HG03139 (cell line): Measurements from ENCODE around the gene COL4A2.
A peak's percentile ranks its signal among the peaks of the same experiment; 100 is the strongest.
"Not testable (repeated sequence)": the region's sequence is repeated elsewhere in the genome, so short reads cannot be mapped to it uniquely, and the experiment has no call there.

Experiments used
- ATAC-seq: cut with Tn5 transposase; IDR thresholded peaks from one replicate; pipeline ENCODE4 v1.9.1; 2021; ENCODE audit not compliant: unreplicated experiment

The COL4A2 gene

GRCh38 chr13:110374431-110375370, 67.6 kb downstream of the COL4A2 start:
- ATAC-seq: no peak

DNA sequence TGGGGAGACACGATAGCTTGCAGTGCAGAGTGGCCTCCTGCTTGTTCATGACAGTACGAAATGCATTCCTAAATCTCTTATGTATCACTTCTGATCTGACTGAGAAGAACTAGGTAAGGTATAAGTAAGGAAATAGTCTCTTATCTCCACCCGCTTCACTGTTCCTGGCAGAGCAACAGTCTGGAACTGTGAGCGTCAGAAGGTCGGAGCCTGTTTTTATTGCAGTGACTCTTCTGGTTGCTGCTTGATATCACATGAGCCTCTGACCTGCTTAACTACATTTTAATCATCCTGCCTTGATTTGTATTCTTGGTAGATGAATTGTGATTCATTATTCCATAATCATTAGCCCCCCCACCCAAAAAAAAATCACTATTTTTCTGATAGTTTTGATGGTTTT, 69.0 kb downstream of the COL4A2 start:
- ATAC-seq: no peak

DNA sequence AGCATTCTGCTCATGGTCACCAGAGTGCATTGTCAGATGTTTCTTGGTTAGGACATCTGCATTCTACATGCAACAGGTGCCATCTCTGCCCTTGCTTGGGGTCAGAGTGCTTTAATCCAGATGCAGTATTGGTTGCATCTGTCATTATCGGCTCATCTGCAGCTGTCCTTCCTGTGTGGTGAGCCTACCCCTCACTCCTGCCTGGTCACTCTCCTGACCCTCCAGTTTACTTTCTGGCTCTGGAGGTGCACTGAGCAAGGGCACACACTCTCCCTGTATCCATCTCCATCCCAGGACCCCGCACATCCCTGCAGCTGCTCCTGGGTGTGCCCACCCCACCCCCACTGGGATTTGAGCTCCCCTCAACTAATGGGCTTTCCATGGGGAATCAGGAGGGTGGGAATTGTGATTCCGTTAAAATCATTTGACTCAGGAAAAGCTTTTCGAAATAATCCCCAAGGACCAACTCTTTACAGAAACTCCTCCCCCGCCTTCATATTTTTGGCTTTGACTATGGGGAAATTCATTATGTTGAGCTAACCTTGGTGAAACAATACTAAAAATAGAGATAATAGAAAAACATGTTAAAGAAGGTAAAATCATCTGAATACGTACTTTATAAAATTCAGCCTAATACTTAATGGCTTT, 70.2 kb downstream of the COL4A2 start:
- ATAC-seq: no peak

DNA sequence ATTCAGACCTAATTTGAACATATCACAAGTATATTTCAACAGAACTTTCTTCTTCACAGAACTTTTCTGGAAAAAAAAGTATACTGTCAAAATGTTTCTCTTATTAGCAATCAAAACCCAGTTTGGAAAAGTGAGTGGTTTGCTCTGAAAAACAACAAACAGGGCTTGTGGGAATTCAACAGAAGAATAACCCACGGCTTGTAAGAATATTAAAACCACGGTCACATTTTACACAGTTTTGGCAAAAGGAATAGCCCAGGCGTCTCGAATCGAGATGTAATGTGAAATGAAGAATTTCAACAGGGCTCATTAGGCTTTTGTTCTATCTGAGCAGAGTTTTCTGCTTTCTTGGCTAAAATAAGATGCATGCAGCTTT, 70.7 kb downstream of the COL4A2 start:
- ATAC-seq: no peak

GRCh38 chr13:110379358-110379757, 72.3 kb downstream of the COL4A2 start:
- no peak for ATAC-seq

DNA sequence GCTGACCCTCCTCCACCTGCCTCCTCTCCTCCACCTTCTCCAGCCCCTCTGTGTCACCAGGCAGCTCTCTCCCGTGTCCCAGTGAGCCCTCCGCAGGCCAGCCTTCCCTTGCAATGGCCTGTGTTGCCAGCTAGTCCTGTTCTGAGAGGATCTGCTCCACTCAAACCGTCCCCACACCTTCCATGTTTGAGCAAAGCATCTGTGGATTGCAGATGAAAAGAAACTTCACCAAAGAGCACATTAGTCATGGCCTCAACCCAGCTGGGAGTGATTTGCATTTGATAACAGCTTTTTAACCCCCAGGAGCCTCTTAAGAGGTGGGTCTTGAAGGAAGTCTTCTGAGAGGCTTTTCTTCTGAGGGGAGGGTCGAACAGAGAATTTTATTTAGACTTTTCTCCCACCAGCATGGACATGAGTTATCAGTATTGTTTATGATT, 72.8 kb downstream of the COL4A2 start:
- ATAC-seq: no peak

GRCh38 chr13:110380359-110381028, 73.4 kb downstream of the COL4A2 start:
- ATAC-seq: no peak

- no peak for ATAC-seq
These were observed 73.9 kb downstream of the COL4A2 start for GRCh38 chr13:110381029-110381360.

GRCh38 chr13:110382229-110382628, 75.1 kb downstream of the COL4A2 start:
- no peak for ATAC-seq

- ATAC-seq: no peak
These were observed 75.7 kb downstream of the COL4A2 start for GRCh38 chr13:110382830-110383229.

DNA sequence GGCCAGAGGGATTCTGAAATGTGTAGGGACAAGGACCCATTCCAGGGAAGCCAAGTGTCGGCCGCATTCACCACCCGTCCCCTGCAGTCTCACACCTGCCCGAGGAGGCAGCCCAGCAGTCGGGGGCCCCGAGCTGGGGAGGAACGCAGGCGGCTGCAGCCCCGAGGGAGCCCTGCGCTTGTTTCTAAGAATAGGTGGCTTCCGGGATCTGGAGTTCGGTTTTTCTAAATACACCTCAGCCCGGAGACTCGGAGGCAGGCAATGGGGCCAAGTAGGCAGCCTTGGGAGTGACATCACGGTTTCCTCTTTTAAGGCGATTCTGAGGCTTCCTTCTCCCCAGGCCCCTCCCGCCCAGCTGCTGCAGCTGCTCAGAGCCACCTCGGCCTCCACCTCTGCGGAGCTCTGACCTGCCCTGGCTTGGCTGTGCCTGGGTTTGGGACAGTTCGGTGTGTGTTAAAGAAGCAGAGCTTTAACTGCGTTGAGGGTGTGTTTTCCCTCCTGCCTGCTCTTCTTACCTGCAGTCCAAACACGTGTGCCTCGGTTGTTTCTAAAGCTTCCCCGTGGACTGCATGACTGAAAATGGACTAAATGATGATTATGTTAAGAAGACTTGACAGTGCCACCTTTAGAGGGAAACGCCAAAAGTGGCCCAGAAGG, 80.5 kb downstream of the COL4A2 start:
- peak; percentile 92 for ATAC-seq

GRCh38 chr13:110388108-110388943, 81.2 kb downstream of the COL4A2 start:
- no peak for ATAC-seq

GRCh38 chr13:110390567-110390966, 83.5 kb downstream of the COL4A2 start:
- ATAC-seq: no peak

DNA sequence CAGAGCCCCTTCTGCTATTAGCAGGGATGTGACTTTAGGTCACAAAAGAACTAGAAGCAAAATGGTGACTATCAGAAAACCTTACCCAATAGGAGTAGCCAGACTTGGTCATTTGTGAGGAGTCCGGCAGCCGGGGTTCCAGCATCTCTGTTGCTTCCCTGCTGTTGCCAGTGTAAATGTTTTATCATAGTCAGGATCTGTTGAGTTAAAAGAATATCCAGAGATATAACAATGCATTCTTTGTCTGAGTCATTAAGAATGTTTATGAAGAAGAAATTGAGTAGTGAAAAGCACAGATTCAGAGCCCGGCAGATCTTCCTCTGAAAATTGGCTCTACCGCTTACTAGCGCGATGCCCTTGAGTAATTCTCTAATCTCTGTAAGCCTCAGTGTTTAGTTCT, 84.2 kb downstream of the COL4A2 start:
- ATAC-seq: no peak

DNA sequence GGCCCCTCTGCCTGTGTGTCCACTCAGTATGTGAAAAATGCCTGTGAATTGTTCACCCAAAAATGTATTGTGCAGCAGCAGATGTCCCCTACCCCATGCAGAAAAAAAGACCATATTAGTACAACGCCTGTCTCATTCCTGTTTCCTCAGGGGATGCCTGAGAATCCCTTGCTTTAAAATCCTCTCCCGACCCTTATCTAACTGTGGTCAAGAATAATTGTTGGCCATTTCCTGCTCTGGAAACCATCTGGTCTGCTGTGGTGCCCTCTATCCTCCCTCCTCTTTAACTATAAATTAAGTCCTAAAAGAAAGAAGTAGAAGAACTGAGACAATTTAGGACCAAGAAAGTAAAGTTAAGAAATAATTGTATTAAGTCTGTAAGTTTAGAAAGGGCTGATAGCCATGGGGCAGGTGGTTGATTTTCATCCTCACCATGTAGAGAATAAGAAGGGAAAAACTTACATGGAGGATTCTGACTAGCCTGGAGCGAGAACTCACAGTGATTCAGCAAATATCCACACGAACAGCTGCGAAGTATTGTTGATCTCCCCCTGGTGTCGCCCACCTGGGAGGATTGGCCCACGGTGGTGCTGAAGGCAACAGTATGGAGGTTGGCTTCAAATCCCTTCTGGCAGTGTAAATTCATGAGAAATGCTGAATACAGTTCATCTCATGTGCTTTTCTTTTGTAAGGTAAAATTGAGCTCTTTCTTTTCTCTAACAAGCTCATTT, 85.6 kb downstream of the COL4A2 start:
- no peak for ATAC-seq

DNA sequence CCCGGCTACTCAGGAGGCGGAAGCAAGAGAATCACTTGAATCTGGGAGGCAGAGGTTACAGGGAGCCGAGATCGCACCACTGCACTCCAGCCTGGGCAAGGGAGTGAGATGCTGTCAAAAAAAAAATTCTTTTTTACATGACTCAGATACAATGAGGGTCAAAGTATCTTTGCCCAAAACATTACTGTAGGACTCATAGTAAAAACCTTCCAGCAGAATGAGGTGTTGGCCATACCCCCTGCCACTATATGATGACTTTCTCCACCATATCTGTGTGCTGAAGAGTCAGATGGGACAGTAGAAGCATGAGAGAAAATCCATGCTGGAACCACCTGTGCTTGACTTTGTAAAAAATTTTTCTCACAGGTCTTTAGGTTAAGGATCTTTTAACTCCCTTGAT, 86.7 kb downstream of the COL4A2 start:
- no peak for ATAC-seq

DNA sequence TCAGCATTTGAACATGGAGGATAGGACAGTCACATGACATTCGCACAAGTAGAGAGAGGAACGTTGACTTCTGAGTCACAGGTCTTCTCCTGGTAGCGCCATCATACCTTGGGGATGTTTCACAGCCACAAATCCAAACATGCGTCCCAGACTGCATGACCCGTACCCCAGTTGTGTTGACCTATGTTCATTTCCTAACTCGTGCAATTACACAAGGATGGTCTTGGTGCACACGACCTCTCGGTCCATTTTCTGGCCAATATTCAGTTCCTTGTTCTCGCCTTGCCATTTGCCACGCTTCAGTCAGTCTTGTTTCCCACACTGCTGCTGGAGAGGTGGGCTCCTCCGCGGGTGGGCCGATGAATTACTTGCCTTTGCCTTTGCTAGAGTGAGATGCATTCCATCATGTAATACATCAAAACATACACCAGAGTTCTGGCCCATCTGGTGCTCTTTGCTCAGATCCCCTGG, 87.3 kb downstream of the COL4A2 start:
- ATAC-seq: no peak

- ATAC-seq: not testable (repeated sequence)
These were observed 88.5 kb downstream of the COL4A2 start for GRCh38 chr13:110395616-110396015.

GRCh38 chr13:110396476-110396875, 89.4 kb downstream of the COL4A2 start:
- no peak for ATAC-seq

GRCh38 chr13:110396913-110397381, 89.9 kb downstream of the COL4A2 start:
- no peak for ATAC-seq
